Measurements from ENCODE around the gene CYGB.
A peak's percentile ranks its signal among the peaks of the same experiment; 100 is the strongest.
"Not testable (repeated sequence)": the region's sequence is repeated elsewhere in the genome, so short reads cannot be mapped to it uniquely, and the experiment has no call there.

CYGB gene

DNA sequence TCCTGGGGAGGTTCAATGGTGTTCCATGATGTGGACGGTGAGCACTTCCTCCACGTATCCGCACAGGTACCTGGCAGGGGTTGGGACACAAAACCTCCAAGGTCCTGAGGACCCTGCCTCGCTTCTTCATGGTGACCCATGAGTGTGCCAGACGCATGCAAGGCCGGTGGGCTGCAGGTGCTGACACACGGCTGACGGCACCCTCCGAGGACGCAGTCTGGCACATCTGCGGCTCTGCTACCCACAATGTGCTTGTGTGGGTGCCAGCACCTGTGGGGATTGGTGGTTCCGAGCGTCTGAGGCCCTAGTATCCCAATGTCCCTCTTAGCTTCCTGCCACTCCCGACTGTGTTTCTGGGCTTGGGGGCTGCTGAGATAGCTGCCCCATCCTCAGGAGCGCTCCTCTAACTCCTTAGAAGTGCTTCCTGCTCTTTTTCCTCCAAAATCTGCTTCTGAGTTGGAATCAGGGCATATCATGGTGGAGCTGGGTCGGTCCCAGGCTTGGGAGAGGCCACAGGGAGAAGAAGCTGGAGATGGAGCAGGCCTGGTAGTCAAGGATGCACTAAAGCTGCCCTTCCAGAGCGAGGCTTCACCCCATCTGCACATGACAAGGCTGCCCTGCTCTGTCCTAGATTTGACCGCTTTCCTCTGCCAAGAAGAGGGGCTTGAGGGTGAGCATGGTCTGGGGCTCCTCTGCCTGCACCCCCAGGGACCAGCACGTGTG, 1.6 kb downstream of the CYGB start:
- no peak for DNase-seq

GRCh38 chr17:76534831-76535732, 2.4 kb downstream of the CYGB start:
- peak in 1 of 3 donors; percentile 33 for DNase-seq

DNA sequence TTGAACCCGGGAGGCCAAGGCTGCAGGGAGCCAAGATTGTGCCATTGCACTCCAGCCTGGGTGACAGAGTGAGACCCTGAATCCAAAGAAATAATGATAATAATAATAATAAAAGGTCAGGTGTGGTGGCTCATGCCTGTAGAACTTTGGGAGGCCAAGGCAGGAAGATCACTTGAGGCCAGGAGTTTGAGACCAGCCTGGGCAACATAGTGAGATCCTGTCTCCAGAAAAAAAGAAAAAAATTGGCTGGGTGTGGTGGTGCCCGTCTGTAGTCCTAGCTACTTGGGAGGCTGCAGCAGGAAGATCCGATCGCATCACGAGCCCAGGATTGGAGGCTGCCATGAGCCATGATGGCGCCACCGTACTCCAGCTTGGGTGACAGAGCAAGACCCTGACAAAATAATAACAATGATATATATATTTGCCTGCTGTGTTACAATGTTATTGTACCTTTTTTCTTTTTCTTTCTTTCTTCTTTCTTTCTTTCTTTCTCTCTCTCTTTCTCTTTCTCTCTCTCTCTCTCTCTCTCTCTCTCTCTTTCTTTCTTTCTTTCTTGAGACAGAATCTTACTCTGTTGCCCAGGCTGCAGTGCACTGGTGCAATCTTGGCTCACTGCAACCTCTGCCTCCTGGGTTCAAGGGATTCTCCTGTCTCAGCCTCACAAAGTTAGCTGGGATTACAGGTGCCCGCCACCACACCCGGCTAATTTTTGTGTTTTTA, 3.7 kb downstream of the CYGB start:
- DNase-seq: not testable (repeated sequence)

- DNase-seq: no peak
Measured at GRCh38 chr17:76532072-76532651, 5.3 kb downstream of the CYGB start.

DNA sequence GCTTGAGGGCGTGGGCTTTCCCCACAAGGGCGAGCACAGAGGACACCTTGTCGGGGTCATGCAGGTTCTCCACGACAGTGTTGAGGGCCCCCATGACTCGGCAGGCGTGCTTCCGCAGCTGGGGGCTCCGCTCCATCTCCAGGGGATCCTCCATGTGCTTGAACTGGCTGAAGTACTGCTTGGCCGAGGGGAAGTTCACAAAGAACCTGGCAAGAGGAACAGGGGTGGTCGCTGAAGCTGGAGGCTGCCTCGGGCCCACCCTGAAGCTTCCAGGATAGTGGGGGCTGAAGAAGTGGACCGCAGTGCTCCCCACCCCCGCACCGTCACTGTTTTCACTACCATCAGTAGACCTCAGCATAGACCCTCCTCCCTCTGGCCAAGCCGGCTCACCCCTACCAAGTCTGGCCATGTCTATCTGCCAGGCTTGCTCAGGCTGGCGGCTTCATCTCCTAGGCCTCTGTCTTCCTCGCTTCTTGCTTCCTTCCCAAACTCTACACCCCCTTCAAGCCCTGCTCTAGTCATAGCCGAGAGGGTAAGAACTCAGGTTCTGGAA, 5.9 kb downstream of the CYGB start:
- DNase-seq: no peak

- no peak for DNase-seq
Measured at GRCh38 chr17:76530811-76531485, 6.6 kb downstream of the CYGB start.

GRCh38 chr17:76530095-76530723, 7.3 kb downstream of the CYGB start:
- peak in 2 of 3 donors; percentile 42 to 43 for DNase-seq

DNA sequence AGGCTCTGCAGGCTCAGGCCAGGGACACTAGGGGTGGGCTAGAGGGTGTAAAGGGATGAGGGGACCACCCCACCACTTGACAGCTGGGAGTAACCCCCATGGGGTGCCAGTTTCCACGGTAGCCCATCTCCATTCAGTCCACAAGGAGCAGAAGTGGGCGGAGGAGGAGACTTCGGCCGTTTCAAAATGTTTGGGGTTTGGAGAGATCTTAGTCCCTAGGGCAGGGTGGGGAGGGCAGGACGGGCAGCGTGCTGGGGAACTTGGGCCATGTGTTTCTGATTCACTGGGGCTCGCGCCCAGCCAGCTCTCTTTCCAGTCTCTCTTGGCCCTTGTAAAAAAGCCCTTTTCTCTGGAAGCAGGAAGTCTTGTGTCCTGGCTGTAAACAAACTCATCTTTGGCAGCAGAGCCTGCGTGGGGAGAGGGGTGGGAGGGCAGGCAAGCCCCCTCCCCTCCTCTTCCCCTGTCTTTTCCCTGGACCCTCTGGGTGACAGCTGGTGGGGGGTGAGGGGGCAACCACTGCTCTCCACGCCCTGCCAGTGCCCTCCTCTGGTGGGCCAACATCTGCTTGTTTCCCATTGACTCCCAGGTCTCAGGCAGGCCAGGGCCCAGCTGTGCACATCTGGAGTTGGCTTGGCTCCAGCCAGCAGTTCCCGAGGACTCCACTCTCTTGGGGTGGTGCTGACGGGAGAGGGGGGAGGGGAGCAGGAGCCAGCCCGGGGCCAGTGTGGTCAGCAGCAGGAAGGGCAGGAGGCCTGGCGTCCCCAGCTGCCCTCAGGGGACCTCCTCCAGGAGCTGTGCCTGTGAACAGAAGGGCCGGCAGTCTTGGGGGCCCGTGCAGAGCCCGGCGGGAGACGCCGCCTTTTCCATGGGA, 8.1 kb downstream of the CYGB start:
- DNase-seq: peak; percentile 82 to 86 (median 84)

GRCh38 chr17:76528528-76529223, 8.8 kb downstream of the CYGB start:
- DNase-seq: no peak

- no peak for DNase-seq
Measured at GRCh38 chr17:76528156-76528527, 9.4 kb downstream of the CYGB start.

DNA sequence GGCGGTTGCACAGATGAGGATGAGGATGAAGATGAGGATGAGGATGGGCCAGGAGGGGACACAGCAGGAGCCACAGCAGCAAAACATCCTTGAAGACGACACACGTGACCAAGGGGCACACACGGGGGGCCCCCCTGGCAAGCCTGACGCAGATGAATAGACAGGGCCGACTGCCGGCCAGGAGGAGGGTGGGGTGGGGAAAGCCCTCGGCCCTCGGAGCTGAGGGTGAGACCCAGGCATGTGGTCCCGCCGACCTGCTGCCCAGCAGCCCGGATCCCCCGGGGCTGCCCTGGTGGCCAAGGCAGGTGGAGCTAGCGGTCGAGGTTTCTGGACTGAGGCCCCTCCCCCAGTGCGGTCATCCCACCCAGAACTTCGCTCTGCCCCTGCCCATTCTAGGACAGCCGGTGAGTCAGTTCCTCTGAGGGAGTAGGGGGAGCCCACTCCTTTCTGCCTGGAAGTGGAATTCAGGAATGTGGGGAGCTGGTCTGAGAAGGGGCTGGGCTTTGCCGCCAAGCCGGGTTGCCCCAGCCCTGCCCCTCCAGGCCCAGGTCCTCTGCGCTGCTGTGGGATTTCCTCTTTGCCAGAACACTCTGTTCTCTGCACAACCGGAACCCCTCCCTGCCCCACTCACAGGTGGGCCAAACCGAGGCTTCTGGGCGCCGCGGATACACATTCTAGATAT, 9.9 kb downstream of the CYGB start:
- peak; percentile 63 to 84 (median 77) for DNase-seq

DNA sequence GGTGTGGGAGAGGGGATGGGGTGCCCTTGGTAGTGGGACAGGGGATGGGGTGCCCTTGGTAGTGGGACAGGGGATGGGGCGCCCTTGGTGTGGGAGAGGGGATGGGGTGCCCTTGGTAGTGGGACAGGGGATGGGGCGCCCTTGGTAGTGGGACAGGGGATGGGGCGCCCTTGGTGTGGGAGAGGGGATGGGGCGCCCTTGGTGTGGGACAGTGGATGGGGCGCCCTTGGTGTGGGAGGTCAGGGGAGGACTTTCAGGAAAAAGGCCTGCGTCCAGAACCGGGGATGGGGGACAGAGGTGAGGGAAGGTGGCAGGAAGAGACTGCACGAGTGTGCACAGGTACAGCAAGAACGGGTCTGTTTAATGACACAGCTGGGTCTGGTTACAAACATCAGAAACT, 10.5 kb downstream of the CYGB start:
- not testable (repeated sequence) for DNase-seq

GRCh38 chr17:76525513-76525833, 12.0 kb downstream of the CYGB start:
- not testable (repeated sequence) for DNase-seq

- no peak for DNase-seq
Measured at GRCh38 chr17:76524598-76525512, 12.7 kb downstream of the CYGB start.

DNA sequence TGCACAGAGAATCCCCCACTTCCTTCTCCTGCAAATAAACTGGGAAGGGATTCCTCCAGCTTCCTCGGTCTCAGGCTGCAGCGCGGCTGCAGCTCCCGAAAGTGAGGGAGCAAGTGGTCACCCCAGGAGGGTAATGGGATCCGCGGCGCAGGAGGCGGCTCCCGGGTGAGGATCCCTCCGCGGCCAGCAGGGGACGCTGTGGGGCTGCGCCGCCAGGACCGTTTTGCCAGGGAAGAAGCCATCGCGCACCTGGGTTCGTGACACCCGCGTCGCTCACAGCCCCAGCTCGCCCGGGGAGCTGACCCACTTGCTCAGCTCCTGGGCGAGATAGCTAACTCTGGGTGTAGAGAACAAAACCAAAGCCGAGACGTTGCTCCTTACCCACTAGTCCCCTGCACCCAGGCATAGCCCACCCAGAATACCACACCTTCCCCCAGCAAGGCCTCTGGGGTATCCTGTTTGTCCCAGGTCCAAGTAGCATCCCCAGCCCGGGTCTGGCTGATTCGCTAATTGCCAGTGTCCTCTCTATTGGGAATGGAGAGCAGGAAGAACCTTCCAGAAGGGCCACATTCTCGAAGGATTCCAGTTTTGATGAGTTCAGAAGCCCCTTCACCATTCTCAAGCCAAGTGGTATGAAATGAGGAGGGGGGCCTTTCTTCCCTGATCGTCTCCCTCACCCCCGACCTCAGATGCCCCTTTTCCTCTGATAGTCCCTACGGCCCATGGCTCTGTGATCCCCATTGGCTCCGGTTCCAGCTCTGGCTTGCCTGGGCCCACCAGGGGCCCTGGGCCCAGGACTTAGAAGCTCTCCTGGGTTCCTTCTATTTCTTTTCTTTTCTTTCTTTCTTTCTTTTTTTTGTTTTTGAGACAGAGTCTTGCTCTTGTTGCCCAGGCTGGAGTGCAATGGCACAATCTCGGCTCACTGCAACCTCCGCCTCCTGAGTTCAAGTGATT, 14.1 kb downstream of the CYGB start:
- peak; percentile 70 to 86 (median 78) for DNase-seq

DNA sequence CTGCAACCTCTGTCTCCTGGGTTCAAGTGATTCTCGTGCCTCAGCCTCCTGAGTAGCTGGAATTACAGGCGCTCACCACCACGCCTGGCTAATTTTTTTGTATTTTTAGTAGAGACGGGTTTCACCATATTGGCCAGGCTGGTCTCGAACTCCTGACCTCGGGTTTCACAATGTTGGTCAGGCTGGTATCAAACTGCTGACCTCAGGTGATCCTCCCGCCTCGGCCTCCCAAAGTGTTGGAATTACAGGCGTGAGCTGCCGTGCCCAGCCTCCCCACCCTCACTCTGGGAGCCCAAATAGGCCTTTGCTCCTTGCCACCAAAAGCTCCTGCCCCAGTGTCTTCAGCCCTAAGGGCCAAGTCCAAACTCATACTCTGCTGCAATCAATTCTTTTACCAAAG, 15.8 kb downstream of the CYGB start:
- DNase-seq: not testable (repeated sequence)

- no peak for DNase-seq
Measured at GRCh38 chr17:76521262-76521661, 16.2 kb downstream of the CYGB start.

All from suppressor macrophage treated with lipopolysaccharide for 1 hour (primary cell).